ENCODE results near the gene C3orf52. TPM values are rescaled to one million over a fixed set of nuclear protein-coding genes. Genes with fewer than 3 reads are reported as not detected.
A peak's percentile ranks its signal among the peaks of the same experiment; 100 is the strongest.

C3orf52 gene
- total and polyA plus RNA-seq, 10 of the 15 experiments (the other 5 are each of a cell fraction or from before 2014, with no cell fraction given): 0.15 to 1.9 (median 0.73) TPM

- TF ChIP-seq CREB1 (IDR thresholded peaks at IDR 0.05; ENCODE audit: low read depth) (no peak; the same call in 1 of the 2 replicates), CBX3 (IDR thresholded peaks at IDR 0.05; ENCODE audit: borderline replicate concordance, low read depth) (no peak), JUNB (IDR thresholded peaks at IDR 0.05) (peak; percentile 18; the same call in 1 of the 2 replicates), PAX8 (IDR thresholded peaks at IDR 0.05) (no peak), ELK1 (IDR thresholded peaks at IDR 0.05; ENCODE audit: low read depth, low read length) (no peak), FOXM1 (IDR thresholded peaks at IDR 0.05; ENCODE audit: low read depth, low read length) (no peak), ZBED1 (IDR thresholded peaks at IDR 0.05; ENCODE audit: borderline replicate concordance) (0 out of 2 replicates have a peak, but pooled peaks have one; percentile 29), ZNF592 (IDR thresholded peaks at IDR 0.05) (no peak), TARDBP (IDR thresholded peaks at IDR 0.05; ENCODE audit: borderline replicate concordance) (no peak), E2F8 (IDR thresholded peaks at IDR 0.05; ENCODE audit: low read depth, partially characterized antibody) (no peak), FOS (IDR thresholded peaks at IDR 0.05; ENCODE audit: borderline replicate concordance, extremely low read depth, insufficient read length) (no peak), REST (IDR thresholded peaks at IDR 0.05; ENCODE audit: low read depth, low read length) (no peak), ZNF207 (IDR thresholded peaks at IDR 0.05; ENCODE audit: borderline replicate concordance) (no peak), CHD1 (IDR thresholded peaks at IDR 0.05; ENCODE audit: low read depth, low read length) (peak; percentile 83; the same call in 1 of the 2 replicates), BCL3 (IDR thresholded peaks at IDR 0.05; ENCODE audit: borderline replicate concordance, insufficient read depth, low read depth, low read length, poor library complexity, severe bottlenecking) (no peak), EED (IDR thresholded peaks at IDR 0.05; ENCODE audit: low read depth) (peak; percentile 85)
Measured at GRCh38 chr3:112117841-112118571, 31.8 kb downstream of the C3orf52 start (continued).
